ENCODE measurements around the gene CHRM4.
A peak's percentile ranks its signal among the peaks of the same experiment; 100 is the strongest.
"Not testable (repeated sequence)": the region's sequence is repeated elsewhere in the genome, so short reads cannot be mapped to it uniquely, and the experiment has no call there.

The CHRM4 gene

GRCh38 chr11:46383404-46383758, 8.2 kb downstream of the CHRM4 start:
- DNase-seq (ENCODE audit: low read depth) = no peak
- no peak overlapping the region for H3K4me3 ChIP-seq (ENCODE audit: low read depth, low read length)
- no peak for TF ChIP-seq CTCF (IDR thresholded peaks at IDR 0.05; ENCODE audit: control insufficient read depth, extremely low read depth, insufficient read depth)

DNA sequence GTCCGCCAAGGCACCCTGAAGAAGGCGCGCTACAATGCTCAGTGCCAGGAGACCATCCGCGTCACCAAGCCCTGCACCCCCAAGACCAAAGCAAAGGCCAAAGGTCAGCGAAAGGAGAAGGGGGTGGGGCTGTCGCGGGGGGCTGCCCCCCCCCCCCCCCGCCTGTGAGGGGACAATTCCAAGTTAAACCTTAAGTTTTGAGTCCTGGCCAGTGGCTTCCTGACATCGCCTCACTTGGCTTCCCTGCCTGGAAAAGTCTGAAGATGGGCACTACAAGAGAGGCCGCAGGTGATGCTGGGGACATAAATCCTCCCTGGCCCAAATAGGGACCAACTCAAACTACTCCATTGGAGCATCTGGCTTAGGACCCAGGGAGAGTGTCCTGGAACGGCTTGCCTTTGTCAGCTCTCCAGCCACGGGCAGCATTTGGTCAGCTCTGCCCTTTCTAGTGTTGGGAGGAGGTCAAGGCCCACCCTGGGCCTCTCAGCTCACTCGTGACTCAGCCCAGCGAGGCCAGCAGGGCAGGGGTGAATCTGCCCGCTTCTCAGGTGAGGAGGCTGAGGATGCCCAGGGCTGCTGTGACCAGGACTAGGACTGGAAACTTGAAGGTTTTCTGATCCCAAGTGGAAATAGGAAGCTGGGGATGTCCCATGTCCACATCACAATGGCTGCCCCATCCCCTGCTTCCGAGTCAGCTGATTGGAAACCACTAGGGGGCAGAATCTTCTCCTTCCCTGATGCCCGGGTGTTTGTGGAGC, 8.8 kb downstream of the CHRM4 start:
- H3K4me3 ChIP-seq (ENCODE audit: low read depth, low read length) = peak overlapping the region; percentile 48; the same call in 1 of the 2 replicates
- no peak for DNase-seq (ENCODE audit: low read depth)
- peak; percentile 62 for TF ChIP-seq CTCF (IDR thresholded peaks at IDR 0.05; ENCODE audit: control insufficient read depth, extremely low read depth, insufficient read depth)

- TF ChIP-seq CTCF (IDR thresholded peaks at IDR 0.05; ENCODE audit: control insufficient read depth, extremely low read depth, insufficient read depth) = no peak
- H3K4me3 ChIP-seq (ENCODE audit: low read depth, low read length) = peak overlapping the region; percentile 48
- DNase-seq (ENCODE audit: low read depth) = no peak
These were observed 9.5 kb downstream of the CHRM4 start for GRCh38 chr11:46381819-46382645.

GRCh38 chr11:46381048-46381818, 10.3 kb downstream of the CHRM4 start, which contains the start of gene MDK:
MDK (plus strand) TSS chr11:46381669; CDS start chr11:46382058, 389 bp downstream.
- TF ChIP-seq CTCF (IDR thresholded peaks at IDR 0.05; ENCODE audit: control insufficient read depth, extremely low read depth, insufficient read depth) = no peak
- H3K4me3 ChIP-seq (ENCODE audit: low read depth, low read length) = peak within 1 kb of the TSS; percentile 48
- no peak for DNase-seq (ENCODE audit: low read depth)

DNA sequence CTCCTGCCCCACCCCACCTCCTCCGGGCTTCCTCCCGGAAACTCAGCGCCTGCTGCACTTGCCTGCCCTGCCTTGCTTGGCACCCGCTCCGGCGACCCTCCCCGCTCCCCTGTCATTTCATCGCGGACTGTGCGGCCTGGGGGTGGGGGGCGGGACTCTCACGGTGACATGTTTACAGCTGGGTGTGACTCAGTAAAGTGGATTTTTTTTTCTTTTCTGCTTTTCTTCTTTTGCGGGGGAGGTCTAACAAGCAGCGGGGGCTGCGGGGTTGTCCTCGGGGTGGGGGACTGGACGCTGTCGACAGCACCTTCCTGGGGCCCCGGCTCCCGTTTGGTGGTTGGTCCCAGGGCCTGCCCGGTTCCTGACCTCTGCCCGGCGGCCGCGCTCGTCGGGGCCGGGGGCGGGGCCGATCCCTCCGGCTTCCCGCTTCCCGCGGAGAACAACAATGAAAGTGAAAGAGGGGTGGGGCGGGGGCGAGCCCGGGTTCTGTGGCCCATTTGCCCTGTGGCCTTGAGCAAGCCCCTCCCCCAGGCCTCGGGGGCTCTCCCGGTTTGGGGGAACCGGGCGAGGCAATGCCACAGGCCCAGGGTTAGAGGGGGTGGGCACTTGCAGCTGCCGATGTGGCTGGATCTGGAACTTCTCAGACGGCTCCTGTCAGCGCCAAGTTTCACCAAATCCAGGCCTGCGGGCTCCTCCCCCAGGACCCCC, 11.1 kb downstream of the CHRM4 start:
- no peak for DNase-seq (ENCODE audit: low read depth)
- no peak overlapping the region for H3K4me3 ChIP-seq (ENCODE audit: low read depth, low read length)

DNA sequence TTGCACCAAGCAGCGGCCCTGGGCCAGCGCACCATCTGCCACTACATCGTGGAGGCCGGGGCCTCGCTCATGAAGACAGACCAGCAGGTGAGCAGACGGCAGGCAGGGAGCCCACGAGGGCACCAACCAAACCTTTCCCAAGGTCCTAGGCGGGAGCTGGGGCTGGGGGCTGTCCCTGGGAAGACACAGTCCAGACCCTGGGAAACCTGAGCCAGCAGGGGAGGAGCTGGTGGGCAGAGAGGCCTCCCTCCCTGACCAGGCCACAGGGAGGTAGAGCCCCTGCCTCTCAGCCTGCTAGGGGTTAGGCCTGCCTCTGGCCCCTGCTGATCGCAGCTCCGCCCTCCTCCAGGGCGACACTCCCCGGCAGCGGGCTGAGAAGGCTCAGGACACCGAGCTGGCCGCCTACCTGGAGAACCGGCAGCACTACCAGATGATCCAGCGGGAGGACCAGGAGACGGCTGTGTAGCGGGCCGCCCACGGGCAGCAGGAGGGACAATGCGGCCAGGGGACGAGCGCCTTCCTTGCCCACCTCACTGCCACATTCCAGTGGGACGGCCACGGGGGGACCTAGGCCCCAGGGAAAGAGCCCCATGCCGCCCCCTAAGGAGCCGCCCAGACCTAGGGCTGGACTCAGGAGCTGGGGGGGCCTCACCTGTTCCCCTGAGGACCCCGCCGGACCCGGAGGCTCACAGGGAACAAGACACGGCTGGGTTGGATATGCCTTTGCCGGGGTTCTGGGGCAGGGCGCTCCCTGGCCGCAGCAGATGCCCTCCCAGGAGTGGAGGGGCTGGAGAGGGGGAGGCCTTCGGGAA, 11.9 kb downstream of the CHRM4 start:
- not testable (repeated sequence) for H3K4me3 ChIP-seq (ENCODE audit: low read depth, low read length); DNase-seq (ENCODE audit: low read depth)

More for the DNA sequence above, 11.1 kb downstream of the CHRM4 start:
- TF ChIP-seq CTCF (IDR thresholded peaks at IDR 0.05; ENCODE audit: control insufficient read depth, extremely low read depth, insufficient read depth) = no peak
